Measurements from ENCODE around the gene CHTOP.
"Not testable (repeated sequence)": the region's sequence is repeated elsewhere in the genome, so short reads cannot be mapped to it uniquely, and the experiment has no call there.

CHTOP gene

DNA sequence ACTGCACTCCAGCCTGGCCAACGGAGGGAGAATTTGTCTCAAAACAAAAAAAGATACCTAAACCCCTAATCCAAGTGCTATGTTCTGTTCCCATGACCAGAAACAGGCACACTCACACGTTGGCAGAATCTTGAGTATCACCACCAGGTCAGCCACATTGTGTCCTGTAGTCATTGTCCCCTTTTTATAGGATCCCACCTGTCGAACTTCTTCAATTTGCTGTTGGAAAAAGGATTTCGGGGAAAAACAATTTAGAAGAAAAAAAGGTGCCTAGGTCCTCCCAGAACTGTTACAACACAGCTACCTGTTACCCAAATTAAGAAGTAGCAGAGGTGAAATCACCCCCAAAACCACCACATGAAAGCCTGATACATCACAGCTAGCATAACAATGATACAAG, 33.6 kb downstream of the CHTOP start:
- no peak for DNase-seq

DNA sequence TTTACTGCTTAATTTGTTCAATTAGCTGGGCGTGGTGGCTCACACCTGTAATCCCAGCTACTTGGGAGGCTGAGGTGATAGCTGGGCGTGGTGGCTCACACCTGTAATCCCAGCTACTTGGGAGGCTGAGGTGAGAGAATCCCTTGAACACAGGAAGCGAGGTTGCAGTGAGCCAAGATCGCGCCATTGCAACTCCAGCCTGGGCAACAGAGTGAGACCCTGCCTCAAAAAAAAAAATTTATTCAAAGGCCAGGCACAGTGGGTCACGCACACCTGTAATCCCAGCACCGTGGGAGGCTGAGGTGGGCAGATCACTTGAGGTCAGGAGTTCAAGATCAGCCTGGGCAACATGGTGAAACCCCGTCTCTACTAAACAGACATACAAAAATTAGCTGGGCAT, 34.8 kb downstream of the CHTOP start:
- DNase-seq: not testable (repeated sequence)

DNA sequence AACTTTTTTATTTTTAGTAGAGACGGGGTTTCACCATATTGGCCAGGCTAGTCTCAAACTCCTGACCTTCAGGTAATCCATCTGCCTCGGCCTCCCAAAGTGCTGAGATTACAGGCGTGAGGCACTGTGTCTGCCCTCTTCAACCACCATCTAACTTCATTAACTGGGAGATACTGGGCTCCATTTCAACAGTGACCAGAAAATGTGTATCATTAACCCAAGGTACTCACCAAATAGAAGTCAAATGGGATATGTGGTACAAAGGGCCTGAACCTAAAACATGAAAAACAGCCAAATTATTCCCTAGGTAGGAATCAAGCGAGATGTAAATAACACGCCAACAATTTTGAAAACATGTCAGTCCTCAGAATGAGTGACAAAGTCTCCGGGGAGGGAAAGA, 35.7 kb downstream of the CHTOP start:
- DNase-seq: no peak

DNA sequence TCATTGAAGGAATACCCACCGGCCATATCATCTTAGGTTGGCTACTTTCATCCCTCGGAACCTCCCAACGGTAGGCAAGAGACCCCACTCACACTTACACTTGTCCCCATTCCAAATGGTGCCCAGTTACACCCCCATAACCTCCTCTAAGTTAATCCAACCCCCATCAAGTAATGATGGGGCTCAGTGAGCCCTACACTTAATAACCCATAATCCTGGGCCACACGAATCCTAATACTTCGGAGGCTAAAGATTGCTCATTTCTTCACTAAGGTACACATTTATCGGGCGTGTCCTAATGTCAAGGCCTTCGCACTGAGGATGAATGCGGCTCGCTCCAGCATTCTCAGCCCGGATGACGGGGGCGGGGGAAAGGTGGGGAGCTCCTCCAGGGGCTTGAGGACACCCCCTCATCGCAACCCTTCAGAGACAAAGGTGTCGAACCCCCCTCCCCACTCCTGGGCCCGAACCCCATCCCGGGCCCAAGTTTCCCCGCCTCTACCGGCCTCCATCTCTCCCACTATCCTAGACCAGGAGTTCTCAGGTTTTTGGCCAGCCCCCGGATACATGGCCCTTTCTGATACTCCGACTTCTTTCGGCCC, 36.5 kb downstream of the CHTOP start:
- peak; percentile 35 for DNase-seq

DNA sequence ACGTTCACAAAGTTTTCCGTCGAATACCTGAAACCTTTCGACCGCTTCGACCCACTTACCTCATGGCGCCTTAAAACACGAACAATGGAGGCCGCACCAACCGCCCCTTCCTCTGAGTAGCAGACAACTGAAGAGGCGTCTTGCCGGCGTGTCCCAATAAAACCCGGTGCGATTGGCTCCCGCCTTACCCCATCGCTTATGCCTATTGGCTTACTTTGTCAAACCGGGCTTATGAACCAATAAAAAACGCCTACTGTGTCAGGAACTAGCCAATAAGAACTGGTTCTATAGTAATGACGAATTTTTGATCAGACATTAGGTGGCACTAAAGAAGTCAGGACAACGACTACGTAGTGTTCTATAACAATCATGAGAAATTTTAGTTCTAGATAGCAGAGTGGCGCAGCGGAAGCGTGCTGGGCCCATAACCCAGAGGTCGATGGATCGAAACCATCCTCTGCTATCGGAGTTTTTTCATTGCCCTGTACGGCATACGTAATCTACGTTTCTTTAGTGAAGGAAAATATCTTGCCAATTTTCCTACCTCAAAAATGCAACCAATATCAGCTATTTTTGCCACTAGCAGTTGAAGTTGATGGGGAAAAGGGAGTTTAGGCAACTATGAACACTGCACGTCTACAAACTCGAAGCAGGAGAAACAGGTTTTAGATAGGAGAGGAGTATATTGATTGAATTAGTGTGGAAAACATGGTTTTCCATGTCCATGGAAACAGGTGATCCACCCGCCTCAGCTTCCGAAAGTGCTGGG, 37.2 kb downstream of the CHTOP start, which contains the start of gene ILF2:
Gene ILF2 (minus strand): TSS at position 135 of the 769 bp plus-strand sequence. CDS start 71 bp downstream, at position 64.
- peak; percentile 97 for DNase-seq

DNA sequence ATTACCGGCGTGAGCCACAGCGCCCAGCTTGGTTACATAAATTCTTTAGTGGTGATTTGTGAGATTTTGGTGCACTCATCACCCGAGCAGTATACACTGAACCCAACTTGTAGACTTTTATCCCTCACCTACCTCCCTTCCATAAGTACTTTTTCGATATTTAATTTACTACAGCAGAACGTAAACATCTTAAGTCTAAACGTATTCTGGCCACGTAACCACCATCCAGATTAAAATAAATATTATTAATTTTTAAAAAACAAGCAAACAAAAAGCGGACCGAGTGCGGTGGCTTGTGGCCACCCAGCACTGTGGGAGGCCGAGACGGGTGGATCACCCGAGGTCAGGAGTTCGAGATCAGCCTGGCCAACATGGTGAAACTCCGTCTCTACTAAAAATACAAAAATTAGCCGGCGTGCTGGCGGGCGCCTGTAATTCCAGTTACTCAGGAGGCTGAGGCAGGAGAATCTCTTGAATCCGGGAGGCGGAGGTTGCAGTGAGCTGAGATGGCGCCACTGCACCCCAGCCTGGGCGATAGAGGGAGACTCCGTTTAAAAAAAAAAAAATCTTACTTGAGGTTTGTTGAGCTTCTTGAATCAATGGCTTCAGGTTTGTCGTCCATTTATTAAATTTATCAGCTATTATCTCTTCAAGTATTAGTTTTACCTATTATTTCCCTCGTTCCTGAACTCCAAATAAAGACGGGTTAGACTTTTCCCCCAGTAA, 37.9 kb downstream of the CHTOP start:
- peak; percentile 42 for DNase-seq

DNA sequence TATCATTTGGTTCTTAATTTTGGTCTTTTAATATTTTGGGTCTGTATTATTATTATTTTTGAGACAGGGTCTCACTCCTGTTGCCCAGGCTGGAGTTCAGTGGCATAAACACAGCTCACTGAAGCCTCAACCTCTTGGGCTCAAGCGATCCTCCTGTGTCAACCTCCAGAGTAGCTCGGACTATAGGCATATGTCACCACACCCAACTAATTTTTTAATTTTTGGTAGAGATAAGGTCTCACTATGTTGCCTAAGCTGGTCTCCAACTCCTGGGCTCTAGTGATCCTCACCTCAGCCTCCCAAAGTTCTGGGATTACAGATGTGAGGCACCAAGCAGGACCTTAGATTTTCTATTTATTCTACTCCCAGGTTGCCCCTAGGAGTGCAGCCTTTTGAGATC, 39.6 kb downstream of the CHTOP start:
- no peak for DNase-seq

DNA sequence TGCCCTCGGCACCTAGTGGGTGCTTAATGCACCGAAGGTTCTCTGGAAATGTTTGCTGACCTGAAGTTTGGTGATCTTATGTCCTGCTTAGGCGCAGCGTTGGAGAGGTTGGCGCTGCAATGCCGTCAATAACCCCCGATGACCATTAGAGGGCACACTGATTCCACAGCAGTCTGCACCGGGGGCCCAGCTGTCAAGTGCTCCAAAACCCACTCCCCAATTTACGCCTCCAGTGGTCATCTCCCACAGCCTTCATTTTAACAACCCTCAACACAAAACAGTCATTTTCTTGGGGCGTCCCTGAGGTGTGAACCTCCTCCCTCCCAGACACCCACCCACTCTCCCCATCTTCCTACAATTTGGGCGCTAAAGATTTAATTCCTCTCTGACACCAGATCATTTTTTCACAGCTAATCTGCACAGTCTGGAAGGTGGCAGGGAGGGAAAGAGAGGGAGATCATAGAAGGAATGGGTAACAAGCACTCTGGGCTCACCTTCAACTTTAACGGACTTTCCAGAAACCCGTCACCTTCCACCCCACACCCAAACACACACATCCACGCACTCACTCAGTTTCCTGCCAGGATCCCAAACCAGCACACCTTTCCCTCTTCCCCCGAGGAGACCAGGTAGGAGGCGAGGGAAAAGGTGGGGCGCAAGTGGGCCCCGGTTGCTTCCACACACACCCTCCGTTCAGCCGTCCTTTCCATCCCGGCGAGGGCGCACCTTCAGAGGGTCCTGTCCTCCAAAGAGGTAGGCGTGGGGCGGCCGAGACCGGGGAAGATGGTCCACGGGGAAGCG, 44.1 kb downstream of the CHTOP start:
- DNase-seq: peak; percentile 43

DNA sequence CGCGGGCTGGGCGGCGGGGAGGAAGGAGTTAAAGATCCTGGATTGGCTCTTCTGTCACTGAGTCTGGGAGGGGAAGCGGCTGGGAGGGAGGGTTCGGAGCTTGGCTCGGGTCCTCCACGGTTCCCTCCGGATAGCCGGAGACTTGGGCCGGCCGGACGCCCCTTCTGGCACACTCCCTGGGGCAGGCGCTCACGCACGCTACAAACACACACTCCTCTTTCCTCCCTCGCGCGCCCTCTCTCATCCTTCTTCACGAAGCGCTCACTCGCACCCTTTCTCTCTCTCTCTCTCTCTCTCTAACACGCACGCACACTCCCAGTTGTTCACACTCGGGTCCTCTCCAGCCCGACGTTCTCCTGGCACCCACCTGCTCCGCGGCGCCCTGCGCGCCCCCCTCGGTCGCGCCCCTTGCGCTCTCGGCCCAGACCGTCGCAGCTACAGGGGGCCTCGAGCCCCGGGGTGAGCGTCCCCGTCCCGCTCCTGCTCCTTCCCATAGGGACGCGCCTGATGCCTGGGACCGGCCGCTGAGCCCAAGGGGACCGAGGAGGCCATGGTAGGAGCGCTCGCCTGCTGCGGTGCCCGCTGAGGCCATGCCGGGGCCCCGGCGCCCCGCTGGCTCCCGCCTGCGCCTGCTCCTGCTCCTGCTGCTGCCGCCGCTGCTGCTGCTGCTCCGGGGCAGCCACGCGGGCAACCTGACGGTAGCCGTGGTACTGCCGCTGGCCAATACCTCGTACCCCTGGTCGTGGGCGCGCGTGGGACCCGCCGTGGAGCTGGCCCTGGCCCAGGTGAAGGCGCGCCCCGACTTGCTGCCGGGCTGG, 44.9 kb downstream of the CHTOP start, which contains the start of gene NPR1:
Gene NPR1 (plus strand): TSS at position 170 of the 818 bp plus-strand sequence. CDS start 421 bp downstream, at position 591.
- DNase-seq: peak; percentile 25

DNA sequence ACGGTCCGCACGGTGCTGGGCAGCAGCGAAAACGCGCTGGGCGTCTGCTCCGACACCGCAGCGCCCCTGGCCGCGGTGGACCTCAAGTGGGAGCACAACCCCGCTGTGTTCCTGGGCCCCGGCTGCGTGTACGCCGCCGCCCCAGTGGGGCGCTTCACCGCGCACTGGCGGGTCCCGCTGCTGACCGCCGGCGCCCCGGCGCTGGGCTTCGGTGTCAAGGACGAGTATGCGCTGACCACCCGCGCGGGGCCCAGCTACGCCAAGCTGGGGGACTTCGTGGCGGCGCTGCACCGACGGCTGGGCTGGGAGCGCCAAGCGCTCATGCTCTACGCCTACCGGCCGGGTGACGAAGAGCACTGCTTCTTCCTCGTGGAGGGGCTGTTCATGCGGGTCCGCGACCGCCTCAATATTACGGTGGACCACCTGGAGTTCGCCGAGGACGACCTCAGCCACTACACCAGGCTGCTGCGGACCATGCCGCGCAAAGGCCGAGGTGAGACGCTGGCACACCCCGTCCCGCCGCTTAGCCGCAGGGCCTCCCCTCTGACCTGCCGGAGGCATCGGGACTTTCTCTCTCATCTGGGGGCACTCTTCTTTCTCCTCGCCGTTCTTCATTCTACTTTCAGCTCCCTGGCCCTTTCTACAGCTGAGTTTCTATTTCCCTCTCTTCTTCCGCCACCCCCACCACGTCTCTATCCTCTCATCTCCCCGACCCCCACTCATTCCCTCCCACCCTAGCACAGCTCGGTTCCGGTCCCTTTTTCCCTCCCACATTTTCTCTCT, 45.7 kb downstream of the CHTOP start:
- peak; percentile 42 for DNase-seq

DNA sequence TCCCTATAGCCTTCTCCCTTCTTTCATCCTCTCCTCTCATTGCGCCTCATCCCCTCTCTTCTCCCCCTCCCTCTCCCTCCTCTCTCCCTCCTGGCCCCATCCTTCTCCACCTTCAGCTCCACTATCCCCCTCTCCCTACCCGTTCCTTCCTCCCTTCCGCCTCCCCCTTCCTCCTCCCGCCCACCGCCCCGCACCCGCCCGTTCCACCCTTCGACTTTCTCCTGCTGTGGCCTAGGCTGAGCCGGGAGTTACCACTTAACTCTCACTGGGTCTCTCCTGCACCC, 46.2 kb downstream of the CHTOP start:
- DNase-seq: no peak

DNA sequence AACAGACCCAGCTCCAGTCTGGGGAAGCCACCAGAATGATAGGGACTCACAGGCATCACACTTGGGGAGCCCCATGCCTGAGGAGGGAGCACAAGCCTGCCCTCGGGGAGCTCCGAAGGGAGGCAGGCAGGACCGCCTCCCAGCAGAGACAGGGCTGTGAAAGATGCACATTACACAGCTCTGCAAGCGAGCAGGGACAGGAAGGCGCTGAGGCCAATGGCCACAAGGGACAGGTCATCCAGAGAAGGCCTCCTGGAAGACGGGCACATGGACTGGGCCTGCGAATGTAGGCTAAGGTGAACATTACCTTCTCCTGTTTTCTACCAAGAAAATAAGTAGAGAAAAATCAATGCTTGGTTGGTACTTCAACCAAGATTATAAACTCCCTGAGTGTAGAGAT, 48.9 kb downstream of the CHTOP start:
- DNase-seq: no peak

DNA sequence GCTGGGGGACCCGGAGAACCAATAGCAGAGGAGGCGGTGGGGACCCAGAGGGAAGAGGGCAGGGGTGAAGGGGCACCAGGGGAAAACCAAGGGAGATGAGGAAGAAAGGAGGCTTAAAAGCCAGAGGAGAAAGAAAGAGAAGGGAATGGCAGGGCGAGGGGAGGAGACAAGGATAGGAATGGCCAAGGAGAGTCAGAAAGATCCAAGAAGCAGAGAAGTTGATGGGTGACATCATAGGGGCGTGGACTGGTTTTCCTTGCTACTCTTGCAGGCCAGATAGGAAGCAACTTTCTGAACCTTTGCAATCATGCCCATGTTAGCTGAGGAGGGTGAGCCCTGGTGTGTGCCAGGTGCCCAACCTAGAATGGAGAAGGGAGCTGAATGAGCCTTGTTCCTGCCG, 50.0 kb downstream of the CHTOP start:
- DNase-seq: no peak

DNA sequence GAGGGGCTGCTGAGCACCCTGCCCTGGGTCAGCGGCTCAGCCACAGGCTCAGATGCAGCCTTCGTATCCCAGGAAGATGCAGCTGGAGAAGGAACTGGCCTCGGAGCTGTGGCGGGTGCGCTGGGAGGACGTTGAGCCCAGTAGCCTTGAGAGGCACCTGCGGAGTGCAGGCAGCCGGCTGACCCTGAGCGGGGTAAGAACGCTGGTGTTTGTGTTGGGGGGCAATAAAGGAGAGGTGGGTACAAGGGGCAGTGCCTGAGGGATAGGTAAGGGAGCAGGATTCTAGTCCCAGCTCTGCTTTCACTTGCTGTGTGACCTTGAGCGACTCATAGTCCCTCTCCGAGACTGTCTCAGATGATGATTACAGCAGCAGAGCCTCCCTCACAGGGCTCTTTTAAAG, 51.0 kb downstream of the CHTOP start:
- DNase-seq: no peak

DNA sequence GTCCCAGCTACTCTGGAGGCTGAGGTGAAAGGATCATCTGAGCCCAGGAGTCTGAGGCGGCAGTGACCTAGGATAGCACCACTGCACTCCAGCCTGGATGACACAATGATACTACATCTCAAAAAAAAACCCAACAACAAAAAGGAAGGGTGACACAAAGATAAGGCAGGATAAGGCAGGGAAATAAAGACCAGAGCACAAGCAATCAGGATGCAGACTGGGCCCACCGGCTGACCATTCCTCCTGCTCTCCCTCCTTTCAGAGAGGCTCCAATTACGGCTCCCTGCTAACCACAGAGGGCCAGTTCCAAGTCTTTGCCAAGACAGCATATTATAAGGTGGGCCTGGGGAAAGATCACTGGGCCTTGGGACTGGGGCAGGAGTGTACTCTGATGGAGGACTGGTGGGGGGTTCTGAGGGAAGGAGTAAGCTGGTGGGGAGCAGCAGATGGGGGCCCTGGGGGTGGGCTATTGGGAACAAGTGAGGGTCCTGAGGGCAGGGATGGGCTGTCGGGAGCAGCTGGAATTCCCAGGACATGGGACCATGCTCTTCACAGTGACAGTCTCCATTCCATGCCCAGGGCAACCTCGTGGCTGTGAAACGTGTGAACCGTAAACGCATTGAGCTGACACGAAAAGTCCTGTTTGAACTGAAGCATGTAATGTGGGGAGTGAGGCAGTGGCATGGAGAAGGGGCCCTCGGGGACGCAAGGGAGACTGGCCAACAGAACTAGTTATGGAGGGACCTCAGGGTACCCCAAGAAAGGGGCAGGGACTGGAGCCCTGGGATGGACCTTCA, 51.9 kb downstream of the CHTOP start:
- DNase-seq: no peak

DNA sequence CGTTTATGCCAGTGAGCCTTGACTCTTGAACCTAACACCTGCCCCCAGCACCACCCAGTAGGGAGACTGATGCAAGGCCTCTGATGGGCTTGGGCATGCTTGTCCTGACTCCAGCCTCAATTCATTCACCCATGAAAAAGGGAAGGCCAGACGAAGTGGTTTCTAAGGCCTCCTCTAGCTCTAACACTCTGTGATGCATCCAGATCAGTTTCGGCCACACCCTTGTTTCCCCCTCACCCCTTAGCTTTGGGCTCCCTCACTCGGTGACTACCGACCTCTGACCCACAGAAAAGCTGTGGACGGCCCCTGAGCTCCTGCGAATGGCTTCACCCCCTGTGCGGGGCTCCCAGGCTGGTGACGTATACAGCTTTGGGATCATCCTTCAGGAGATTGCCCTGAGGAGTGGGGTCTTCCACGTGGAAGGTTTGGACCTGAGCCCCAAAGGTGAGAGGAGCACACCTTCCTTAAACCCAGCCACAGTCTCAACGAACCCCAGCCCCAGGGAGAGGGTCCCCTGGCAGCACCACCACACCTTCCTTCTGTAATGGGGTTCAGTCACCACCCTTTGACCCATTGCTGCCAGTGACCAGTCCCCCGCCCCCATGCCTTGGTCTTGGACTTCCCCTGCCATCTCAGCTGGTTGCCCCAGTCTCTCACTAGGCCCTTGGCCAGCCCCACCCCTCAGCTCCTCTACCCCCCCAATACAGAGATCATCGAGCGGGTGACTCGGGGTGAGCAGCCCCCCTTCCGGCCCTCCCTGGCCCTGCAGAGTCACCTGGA, 53.7 kb downstream of the CHTOP start:
- DNase-seq: no peak

DNA sequence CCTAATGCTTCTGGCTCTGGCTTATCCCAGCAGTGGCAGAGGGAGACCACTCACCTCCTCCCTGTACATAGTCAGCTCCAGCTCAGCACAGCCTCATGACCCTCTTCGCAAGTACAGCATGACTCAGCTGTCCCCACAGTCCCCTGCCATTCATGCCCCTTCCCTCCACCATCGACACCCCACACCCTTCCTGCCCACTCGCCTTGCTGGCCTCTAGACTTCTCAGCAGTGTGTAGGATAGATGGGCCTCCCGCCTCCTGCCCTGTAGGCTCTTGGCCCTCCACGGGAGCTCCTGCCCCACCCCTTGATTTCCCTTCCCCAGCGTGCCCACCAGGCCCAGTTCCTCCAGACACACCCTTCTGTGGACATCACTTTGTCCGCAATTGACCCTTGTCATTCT, 54.4 kb downstream of the CHTOP start:
- no peak for DNase-seq

DNA sequence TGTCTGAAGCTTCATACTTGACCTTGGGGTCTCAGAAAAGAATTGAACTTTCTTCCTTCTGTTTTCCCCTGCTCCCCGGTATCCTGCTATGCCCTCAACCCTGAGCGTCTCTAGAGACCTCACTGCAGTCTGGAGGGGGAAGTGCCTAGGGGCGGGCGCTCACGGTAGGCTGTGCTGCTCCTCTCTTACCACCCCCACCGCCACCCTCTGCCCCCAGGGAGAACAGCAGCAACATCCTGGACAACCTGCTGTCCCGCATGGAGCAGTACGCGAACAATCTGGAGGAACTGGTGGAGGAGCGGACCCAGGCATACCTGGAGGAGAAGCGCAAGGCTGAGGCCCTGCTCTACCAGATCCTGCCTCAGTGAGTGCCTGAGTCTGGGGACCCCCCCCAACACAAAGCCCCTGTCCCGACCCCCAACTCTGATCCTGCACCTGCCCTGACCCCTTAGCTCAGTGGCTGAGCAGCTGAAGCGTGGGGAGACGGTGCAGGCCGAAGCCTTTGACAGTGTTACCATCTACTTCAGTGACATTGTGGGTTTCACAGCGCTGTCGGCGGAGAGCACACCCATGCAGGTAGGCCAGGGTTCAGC, 55.0 kb downstream of the CHTOP start:
- DNase-seq: no peak

DNA sequence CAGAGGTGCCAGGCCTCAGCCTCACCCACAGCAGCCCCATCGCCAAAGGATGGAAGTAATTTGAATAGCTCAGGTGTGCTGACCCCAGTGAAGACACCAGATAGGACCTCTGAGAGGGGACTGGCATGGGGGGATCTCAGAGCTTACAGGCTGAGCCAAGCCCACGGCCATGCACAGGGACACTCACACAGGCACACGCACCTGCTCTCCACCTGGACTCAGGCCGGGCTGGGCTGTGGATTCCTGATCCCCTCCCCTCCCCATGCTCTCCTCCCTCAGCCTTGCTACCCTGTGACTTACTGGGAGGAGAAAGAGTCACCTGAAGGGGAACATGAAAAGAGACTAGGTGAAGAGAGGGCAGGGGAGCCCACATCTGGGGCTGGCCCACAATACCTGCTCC, 59.6 kb downstream of the CHTOP start:
- no peak for DNase-seq
